ENCODE results near the gene RAB40C.

DNA sequence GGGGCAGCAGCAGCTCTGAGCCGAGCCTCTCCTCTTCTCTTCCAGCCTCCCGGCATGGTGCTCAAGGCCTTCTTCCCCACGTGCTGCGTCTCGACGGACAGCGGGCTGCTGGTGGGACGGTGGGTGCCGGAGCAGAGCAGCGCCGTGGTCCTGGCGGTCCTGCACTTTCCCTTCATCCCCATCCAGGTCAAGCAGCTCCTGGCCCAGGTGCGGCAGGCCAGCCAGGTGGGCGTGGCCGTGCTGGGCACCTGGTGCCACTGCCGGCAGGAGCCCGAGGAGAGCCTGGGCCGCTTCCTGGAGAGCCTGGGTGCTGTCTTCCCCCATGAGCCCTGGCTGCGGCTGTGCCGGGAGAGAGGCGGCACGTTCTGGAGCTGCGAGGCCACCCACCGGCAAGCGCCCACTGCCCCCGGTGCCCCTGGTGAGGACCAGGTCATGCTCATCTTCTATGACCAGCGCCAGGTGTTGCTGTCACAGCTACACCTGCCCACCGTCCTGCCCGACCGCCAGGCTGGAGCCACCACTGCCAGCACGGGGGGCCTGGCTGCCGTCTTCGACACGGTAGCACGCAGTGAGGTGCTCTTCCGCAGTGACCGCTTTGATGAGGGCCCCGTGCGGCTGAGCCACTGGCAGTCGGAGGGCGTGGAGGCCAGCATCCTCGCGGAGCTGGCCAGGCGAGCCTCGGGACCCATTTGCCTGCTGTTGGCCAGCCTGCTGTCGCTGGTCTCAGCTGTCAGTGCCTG lies 15.7 kb upstream of the RAB40C start:
- TF ChIP-seq POLR2A (IDR thresholded peaks at IDR 0.05) = no peak
- TF ChIP-seq, protein P1, sequence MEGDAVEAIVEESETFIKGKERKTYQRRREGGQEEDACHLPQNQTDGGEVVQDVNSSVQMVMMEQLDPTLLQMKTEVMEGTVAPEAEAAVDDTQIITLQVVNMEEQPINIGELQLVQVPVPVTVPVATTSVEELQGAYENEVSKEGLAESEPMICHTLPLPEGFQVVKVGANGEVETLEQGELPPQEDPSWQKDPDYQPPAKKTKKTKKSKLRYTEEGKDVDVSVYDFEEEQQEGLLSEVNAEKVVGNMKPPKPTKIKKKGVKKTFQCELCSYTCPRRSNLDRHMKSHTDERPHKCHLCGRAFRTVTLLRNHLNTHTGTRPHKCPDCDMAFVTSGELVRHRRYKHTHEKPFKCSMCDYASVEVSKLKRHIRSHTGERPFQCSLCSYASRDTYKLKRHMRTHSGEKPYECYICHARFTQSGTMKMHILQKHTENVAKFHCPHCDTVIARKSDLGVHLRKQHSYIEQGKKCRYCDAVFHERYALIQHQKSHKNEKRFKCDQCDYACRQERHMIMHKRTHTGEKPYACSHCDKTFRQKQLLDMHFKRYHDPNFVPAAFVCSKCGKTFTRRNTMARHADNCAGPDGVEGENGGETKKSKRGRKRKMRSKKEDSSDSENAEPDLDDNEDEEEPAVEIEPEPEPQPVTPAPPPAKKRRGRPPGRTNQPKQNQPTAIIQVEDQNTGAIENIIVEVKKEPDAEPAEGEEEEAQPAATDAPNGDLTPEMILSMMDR (IDR thresholded peaks at IDR 0.05) = no peak
